A549 (cell line): ENCODE measurements around the gene PROC. TPM values are rescaled to one million over a fixed set of nuclear protein-coding genes. Genes with fewer than 3 reads are reported as not detected.
"Not testable (repeated sequence)": the region's sequence is repeated elsewhere in the genome, so short reads cannot be mapped to it uniquely, and the experiment has no call there.

Experiments used
- ATAC-seq, 2 experiments: fragments of 200-7000 bp in 1 of 2; fragments of >200 bp in 1 of 2; cut with Nextera tagmentation in 1 of 2; cut with Tn5 transposase in 1 of 2; 3 replicates each; pipeline versions ENCODE4 v1.8.0 to v1.9.1; 2018 to 2020; ENCODE audit warnings: mild to moderate bottlenecking in 1 of 2, moderate library complexity in 1 of 2
- CTCF ChIA-PET: fragments of 300-600 bp; sonication (Branson Sonifier 250); formaldehyde crosslinking; extraction: SDS; loops from one replicate; lab custom pipeline; 2021; ENCODE audit warnings: antibody characterized with exemption, inconsistent platforms; lab: Yijun Ruan, JAX
- POLR2A ChIA-PET: fragments of 350-600 bp; formaldehyde crosslinking; extraction: SDS; loops from one replicate; lab custom pipeline; 2021; ENCODE audit warnings: antibody characterized with exemption, inconsistent platforms; lab: Yijun Ruan, JAX
- DNase-seq, 2 experiments: peaks; one replicate each; pipeline versions ENCODE4 v3.0.0 to v3.0.0-alpha.2; 2011 to 2016; ENCODE audit warnings: low read depth in 1 of 2, low spot score in 1 of 2
- FAIRE-seq: peaks from 2 replicates; lab custom pipeline; 2011; peaks lifted over from hg19 to GRCh38; lab: Jason Lieb, UNC
- H3K27ac ChIP-seq, 2 experiments: fragments of >200 bp; sonication (Bioruptor Twin); formaldehyde crosslinking; 3 replicates each; pipeline ENCODE4 v1.5.1; 2016 to 2017
- H3K4me1 ChIP-seq: fragments of >200 bp; sonication (Bioruptor Twin); formaldehyde crosslinking; 3 replicates; pipeline ENCODE4 v1.6.1; 2016
- H3K4me2 ChIP-seq: fragments of >200 bp; sonication (Bioruptor Twin); formaldehyde crosslinking; 3 replicates; pipeline ENCODE4 v1.6.1; 2016
- H3K4me3 ChIP-seq: fragments of >200 bp; sonication (Bioruptor Twin); formaldehyde crosslinking; 3 replicates; pipeline ENCODE4 v1.5.1; 2016
- H3K9me3 ChIP-seq: fragments of >200 bp; sonication (Bioruptor Twin); formaldehyde crosslinking; 3 replicates; pipeline ENCODE4 v1.6.1; 2016
- ATOH8 ChIP-seq: fragments of 250-450 bp; sonication (Bioruptor Pico); IDR thresholded peaks from 2 replicates; pipeline ENCODE4 v1.5.0; 2020; ENCODE audit warnings: low read depth, mild to moderate bottlenecking, moderate library complexity
- CEBPB ChIP-seq, 2 experiments: fragments of >200 bp in 1 of 2; sonication (Bioruptor Twin) in 1 of 2; formaldehyde crosslinking in 1 of 2; IDR thresholded peaks; 2 replicates each; pipeline ENCODE4 v1.6.1; 2012 to 2016
- CHD4 ChIP-seq: fragments of 200-600 bp; sonication (generic); IDR thresholded peaks from 2 replicates; pipeline ENCODE4 v1.6.1; 2016; ENCODE audit warnings: antibody characterized with exemption, mild to moderate bottlenecking, borderline replicate concordance
- EHMT2 ChIP-seq: fragments of 200-600 bp; sonication (generic); IDR thresholded peaks from 2 replicates; pipeline ENCODE4 v1.6.1; 2016; ENCODE audit warnings: antibody characterized with exemption, low read depth, mild to moderate bottlenecking, moderate library complexity
- ELK1 ChIP-seq: fragments of 150-350 bp; IDR thresholded peaks from 2 replicates; pipeline ENCODE4 v1.6.1; 2014; ENCODE audit warnings: low read depth, mild to moderate bottlenecking, low read length
- FOSB ChIP-seq: fragments of 250-450 bp; sonication (Bioruptor Pico); IDR thresholded peaks from 2 replicates; pipeline ENCODE4 v1.5.0; 2020; ENCODE audit warnings: mild to moderate bottlenecking, moderate library complexity
- HOXB5 ChIP-seq: fragments of 250-450 bp; sonication (Bioruptor Pico); IDR thresholded peaks from 2 replicates; pipeline ENCODE4 v1.5.0; 2020; ENCODE audit warnings: mild to moderate bottlenecking, moderate library complexity
- JUN ChIP-seq, 2 experiments: fragments of >200 bp; sonication (Bioruptor Twin); formaldehyde crosslinking; IDR thresholded peaks; 2 replicates in 1 of 2; 3 replicates in 1 of 2; pipeline ENCODE4 v1.6.1; 2016 to 2017
- MYC ChIP-seq: IDR thresholded peaks from 2 replicates; pipeline ENCODE4 v1.6.1; 2012; ENCODE audit warnings: mild to moderate bottlenecking, inconsistent platforms, low read length, improper control_type of control experiment, borderline replicate concordance
- NR3C1 ChIP-seq: fragments of >200 bp; sonication (Bioruptor Twin); formaldehyde crosslinking; IDR thresholded peaks from 3 replicates; pipeline ENCODE4 v1.6.1; 2017
- POLR2AphosphoS2 ChIP-seq: conservative IDR thresholded peaks from 2 replicates; pipeline ENCODE4 v1.6.1; 2012; ENCODE audit warnings: low read length, improper control_type of control experiment, inconsistent platforms
- RAD21 ChIP-seq, 2 experiments: fragments of >200 bp in 1 of 2; sonication (Bioruptor Twin) in 1 of 2; formaldehyde crosslinking in 1 of 2; IDR thresholded peaks in 1 of 2; conservative IDR thresholded peaks in 1 of 2; 2 replicates in 1 of 2; 3 replicates in 1 of 2; pipeline ENCODE4 v1.6.1; 2012 to 2018; ENCODE audit warnings: inconsistent platforms in 1 of 2
- RARB ChIP-seq: fragments of 250-450 bp; sonication (Bioruptor Pico); IDR thresholded peaks from 2 replicates; pipeline ENCODE4 v1.8.0; 2021; ENCODE audit warnings: mild to moderate bottlenecking, moderate library complexity
- RCOR1 ChIP-seq: fragments of 150-350 bp; IDR thresholded peaks from 2 replicates; pipeline ENCODE4 v1.6.1; 2014; ENCODE audit warnings: antibody characterized with exemption, low read length, low read depth
- SREBF2 ChIP-seq: fragments of 450-650 bp; IDR thresholded peaks from 2 replicates; pipeline ENCODE4 v1.6.1; 2014; ENCODE audit warnings: mild to moderate bottlenecking, moderate library complexity
- TFCP2L1 ChIP-seq: fragments of 250-450 bp; sonication (Bioruptor Pico); IDR thresholded peaks from 2 replicates; pipeline ENCODE4 v1.5.0; 2021; ENCODE audit warnings: mild to moderate bottlenecking
- USF2 ChIP-seq: fragments of 450-650 bp; IDR thresholded peaks from 2 replicates; pipeline ENCODE4 v1.6.1; 2014; ENCODE audit warnings: antibody characterized with exemption
- ZNF302 ChIP-seq: fragments of 250-450 bp; sonication (Bioruptor Pico); IDR thresholded peaks from 2 replicates; pipeline ENCODE4 v1.9.0; 2021; ENCODE audit warnings: inconsistent platforms, mild to moderate bottlenecking, moderate library complexity
- ZSCAN20 ChIP-seq: fragments of 250-450 bp; sonication (Bioruptor Pico); IDR thresholded peaks from 2 replicates; pipeline ENCODE4 v1.8.0; 2022; ENCODE audit warnings: mild to moderate bottlenecking, moderate library complexity
- WGBS: methylation state at CpG from one replicate; pipeline ENCODE4 v1.1.6; 2017; ENCODE audit errors: missing lambda C conversion rate; 5-methylcytosine and 5-hydroxymethylcytosine counted together
- polyA plus RNA-seq, 4 experiments: library from polyadenylated mRNA; depleted of rRNA in 3 of 4; stranded (reverse); fragments of >200 nt; fragmentation: RNase III in 1 of 4; extraction: RNeasy Plus Mini Kit Qiagen cat#74134 plus additional on column Dnase treatment in 1 of 4; gene quantifications; 2 replicates in 3 of 4; 3 replicates in 1 of 4; pipeline ENCODE4 v1.2.3, GENCODE V29; 2011 to 2017
- TF ChIP-seq, protein P1 (sequence below): fragments of 200-600 bp; sonication (generic); IDR thresholded peaks from 2 replicates; pipeline ENCODE4 v1.6.1; 2016; ENCODE audit warnings: antibody characterized with exemption, mild to moderate bottlenecking, moderate library complexity
- TF ChIP-seq, protein P2 (sequence below): fragments of >200 bp; sonication (Bioruptor Twin); formaldehyde crosslinking; IDR thresholded peaks from 3 replicates; pipeline ENCODE4 v1.5.1; 2016

PROC gene
- polyA plus RNA-seq, 2 of the 4 experiments (the other 2 are of a cell fraction): 2.0 to 7.9 TPM

- ChIA-PET POLR2A (interaction anchor here (0.6 to 1.0 kb wide), 2 partner anchors 20 to 216 kb away, joined by 3 to 7 read pairs; partner anchors contain the start of gene MAP3K2), CTCF (interaction anchor here (1.1 to 1.5 kb wide), 3 partner anchors 10 to 71 kb away, joined by 3 to 5 read pairs (median 4); partner anchors contain the start of gene PROC)
- Histone ChIP-seq H3K4me2 (peak overlapping the region; percentile 76), H3K4me3 (peak overlapping the region; percentile 42; the same call in 2 of the 3 replicates), H3K9me3 (peaks cover 8% of the 10 kb centered on the region; the same call in 1 of the 3 replicates), H3K27ac (peak overlapping the region; percentile 97), H3K4me1 (peaks cover 69% of the 10 kb centered on the region)
- 54% methylated on average over 10 of the region's 10 CpGs for WGBS
- no peak for ATAC-seq
- TF ChIP-seq JUN (IDR thresholded peaks at IDR 0.05) (no peak), EHMT2 (no peak), RAD21 (conservative IDR thresholded peaks at IDR 0.05 in 1 of 2, IDR thresholded peaks at IDR 0.05 in 1 of 2) (peak in 1 of 2 experiments; percentile 1; a peak in 1 of 5 replicates), CEBPB (IDR thresholded peaks at IDR 0.05) (0 out of 4 replicates have a peak, but pooled peaks of 1 of the 2 experiments have one; percentile 3), SREBF2 (no peak), TFCP2L1 (CRISPR knock-in tag) (no peak), ZSCAN20 (CRISPR knock-in tag) (no peak), ZNF302 (CRISPR knock-in tag) (no peak), HOXB5 (no peak), ELK1 (no peak), RARB (CRISPR knock-in tag) (no peak), CHD4 (peak; percentile 70; the same call in 1 of the 2 replicates), RCOR1 (no peak), POLR2AphosphoS2 (no peak), NR3C1 (no peak), FOSB (no peak), MYC (no peak), ATOH8 (CRISPR knock-in tag) (no peak), USF2 (no peak)
- TF ChIP-seq, protein P1, sequence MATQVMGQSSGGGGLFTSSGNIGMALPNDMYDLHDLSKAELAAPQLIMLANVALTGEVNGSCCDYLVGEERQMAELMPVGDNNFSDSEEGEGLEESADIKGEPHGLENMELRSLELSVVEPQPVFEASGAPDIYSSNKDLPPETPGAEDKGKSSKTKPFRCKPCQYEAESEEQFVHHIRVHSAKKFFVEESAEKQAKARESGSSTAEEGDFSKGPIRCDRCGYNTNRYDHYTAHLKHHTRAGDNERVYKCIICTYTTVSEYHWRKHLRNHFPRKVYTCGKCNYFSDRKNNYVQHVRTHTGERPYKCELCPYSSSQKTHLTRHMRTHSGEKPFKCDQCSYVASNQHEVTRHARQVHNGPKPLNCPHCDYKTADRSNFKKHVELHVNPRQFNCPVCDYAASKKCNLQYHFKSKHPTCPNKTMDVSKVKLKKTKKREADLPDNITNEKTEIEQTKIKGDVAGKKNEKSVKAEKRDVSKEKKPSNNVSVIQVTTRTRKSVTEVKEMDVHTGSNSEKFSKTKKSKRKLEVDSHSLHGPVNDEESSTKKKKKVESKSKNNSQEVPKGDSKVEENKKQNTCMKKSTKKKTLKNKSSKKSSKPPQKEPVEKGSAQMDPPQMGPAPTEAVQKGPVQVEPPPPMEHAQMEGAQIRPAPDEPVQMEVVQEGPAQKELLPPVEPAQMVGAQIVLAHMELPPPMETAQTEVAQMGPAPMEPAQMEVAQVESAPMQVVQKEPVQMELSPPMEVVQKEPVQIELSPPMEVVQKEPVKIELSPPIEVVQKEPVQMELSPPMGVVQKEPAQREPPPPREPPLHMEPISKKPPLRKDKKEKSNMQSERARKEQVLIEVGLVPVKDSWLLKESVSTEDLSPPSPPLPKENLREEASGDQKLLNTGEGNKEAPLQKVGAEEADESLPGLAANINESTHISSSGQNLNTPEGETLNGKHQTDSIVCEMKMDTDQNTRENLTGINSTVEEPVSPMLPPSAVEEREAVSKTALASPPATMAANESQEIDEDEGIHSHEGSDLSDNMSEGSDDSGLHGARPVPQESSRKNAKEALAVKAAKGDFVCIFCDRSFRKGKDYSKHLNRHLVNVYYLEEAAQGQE: no peak
- TF ChIP-seq, protein P2, sequence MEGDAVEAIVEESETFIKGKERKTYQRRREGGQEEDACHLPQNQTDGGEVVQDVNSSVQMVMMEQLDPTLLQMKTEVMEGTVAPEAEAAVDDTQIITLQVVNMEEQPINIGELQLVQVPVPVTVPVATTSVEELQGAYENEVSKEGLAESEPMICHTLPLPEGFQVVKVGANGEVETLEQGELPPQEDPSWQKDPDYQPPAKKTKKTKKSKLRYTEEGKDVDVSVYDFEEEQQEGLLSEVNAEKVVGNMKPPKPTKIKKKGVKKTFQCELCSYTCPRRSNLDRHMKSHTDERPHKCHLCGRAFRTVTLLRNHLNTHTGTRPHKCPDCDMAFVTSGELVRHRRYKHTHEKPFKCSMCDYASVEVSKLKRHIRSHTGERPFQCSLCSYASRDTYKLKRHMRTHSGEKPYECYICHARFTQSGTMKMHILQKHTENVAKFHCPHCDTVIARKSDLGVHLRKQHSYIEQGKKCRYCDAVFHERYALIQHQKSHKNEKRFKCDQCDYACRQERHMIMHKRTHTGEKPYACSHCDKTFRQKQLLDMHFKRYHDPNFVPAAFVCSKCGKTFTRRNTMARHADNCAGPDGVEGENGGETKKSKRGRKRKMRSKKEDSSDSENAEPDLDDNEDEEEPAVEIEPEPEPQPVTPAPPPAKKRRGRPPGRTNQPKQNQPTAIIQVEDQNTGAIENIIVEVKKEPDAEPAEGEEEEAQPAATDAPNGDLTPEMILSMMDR: no peak
- no peak for FAIRE-seq
- no peak for DNase-seq
Observed at GRCh38 chr2:127408807-127409099, 9.5 kb upstream of the PROC start.

- ATAC-seq, DNase-seq, H3K4me3 ChIP-seq, H3K9me3 ChIP-seq, FAIRE-seq, POLR2A ChIA-PET, CTCF ChIA-PET: not testable (repeated sequence)
- 96% methylated on average over 8 of the region's 8 CpGs for WGBS
- H3K4me1 ChIP-seq: peaks cover 77% of the 10 kb centered on the region
- H3K4me2 ChIP-seq: 0 out of 3 replicates have a peak overlapping the region, but pooled peaks have one; percentile 70
- peak overlapping the region; percentile 90 to 97 for H3K27ac ChIP-seq
Observed at GRCh38 chr2:127409716-127410115, 8.5 kb upstream of the PROC start.
